ENCODE results near the gene ACTR3.

DNA sequence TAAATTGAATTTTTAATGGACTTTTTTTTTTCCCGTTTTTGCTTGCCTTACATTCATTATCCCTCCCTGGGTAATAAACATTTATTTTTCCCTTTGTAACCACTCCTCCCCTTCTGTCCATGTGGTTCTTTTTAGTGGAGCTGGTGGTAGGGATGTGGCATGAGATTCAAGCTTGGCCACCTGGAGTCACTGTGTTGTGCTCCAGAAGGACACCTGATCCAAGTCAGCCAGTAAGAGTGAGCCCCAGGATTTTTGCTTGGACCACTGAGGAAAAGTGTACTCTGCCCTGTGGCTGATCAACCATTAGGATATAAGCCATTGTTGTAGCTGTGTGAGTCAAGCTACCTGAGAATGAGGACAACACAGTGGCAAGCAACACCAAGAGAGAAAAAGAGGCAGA, 11.1 kb upstream of the ACTR3 start:
- TF ChIP-seq, protein P1, sequence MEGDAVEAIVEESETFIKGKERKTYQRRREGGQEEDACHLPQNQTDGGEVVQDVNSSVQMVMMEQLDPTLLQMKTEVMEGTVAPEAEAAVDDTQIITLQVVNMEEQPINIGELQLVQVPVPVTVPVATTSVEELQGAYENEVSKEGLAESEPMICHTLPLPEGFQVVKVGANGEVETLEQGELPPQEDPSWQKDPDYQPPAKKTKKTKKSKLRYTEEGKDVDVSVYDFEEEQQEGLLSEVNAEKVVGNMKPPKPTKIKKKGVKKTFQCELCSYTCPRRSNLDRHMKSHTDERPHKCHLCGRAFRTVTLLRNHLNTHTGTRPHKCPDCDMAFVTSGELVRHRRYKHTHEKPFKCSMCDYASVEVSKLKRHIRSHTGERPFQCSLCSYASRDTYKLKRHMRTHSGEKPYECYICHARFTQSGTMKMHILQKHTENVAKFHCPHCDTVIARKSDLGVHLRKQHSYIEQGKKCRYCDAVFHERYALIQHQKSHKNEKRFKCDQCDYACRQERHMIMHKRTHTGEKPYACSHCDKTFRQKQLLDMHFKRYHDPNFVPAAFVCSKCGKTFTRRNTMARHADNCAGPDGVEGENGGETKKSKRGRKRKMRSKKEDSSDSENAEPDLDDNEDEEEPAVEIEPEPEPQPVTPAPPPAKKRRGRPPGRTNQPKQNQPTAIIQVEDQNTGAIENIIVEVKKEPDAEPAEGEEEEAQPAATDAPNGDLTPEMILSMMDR (IDR thresholded peaks at IDR 0.05), result no peak
- no peak for TF ChIP-seq POLR2A (IDR thresholded peaks at IDR 0.05)
